GM12878 (cell line): ENCODE measurements around the gene RPL21.

Experiments used
- ATF2 ChIP-seq: IDR thresholded peaks from 2 replicates; pipeline ENCODE4 v1.6.1; 2012; ENCODE audit warnings: low read length, inconsistent platforms
- BACH1 ChIP-seq: fragments of 450-650 bp; IDR thresholded peaks from 2 replicates; pipeline ENCODE4 v1.6.1; 2017; ENCODE audit warnings: mild to moderate bottlenecking, borderline replicate concordance
- CTCF ChIP-seq, 3 experiments: IDR thresholded peaks in 2 of 3; conservative IDR thresholded peaks in 1 of 3; 2 replicates each; pipeline ENCODE4 v1.5.1; 2011; ENCODE audit warnings: low read depth in 3 of 3, low read length in 3 of 3, mild to moderate bottlenecking in 3 of 3, control low read depth in 2 of 3, moderate library complexity in 2 of 3, inconsistent platforms in 1 of 3, mixed read lengths in 1 of 3; ENCODE audit not compliant: control insufficient read depth in 2 of 3, insufficient read depth in 1 of 3; ENCODE audit errors: extremely low read depth in 1 of 3
- NRF1 ChIP-seq: conservative IDR thresholded peaks from 2 replicates; pipeline ENCODE4 v1.6.1; 2011; ENCODE audit warnings: mild to moderate bottlenecking, low read depth, low read length, improper control_type of control experiment
- POLR2AphosphoS5 ChIP-seq: IDR thresholded peaks from 2 replicates; pipeline ENCODE4 v1.6.1; 2011; ENCODE audit warnings: mild to moderate bottlenecking, low read length, inconsistent platforms
- ZBTB11 ChIP-seq: fragments of 450-650 bp; formaldehyde crosslinking; IDR thresholded peaks from 2 replicates; pipeline ENCODE4 v1.5.0; 2022; ENCODE audit warnings: mild to moderate bottlenecking, missing genetic modification characterization
- ZZZ3 ChIP-seq: IDR thresholded peaks from 2 replicates; pipeline ENCODE4 v1.6.1; 2011; ENCODE audit warnings: low read depth; ENCODE audit not compliant: control insufficient read depth, insufficient read length

GRCh38 chr13:27229642-27230041, 21.7 kb upstream of the RPL21 start:
- TF ChIP-seq NRF1 = no peak
- no peak for TF ChIP-seq CTCF (IDR thresholded peaks at IDR 0.05 in 2 of 3, conservative IDR thresholded peaks at IDR 0.05 in 1 of 3; ENCODE audit: control insufficient read depth in 2 of 3, extremely low read depth in 1 of 3, insufficient read depth in 1 of 3, low read depth in 3 of 3, low read length in 3 of 3)
- TF ChIP-seq ZBTB11 (CRISPR knock-in tag) = no peak
- no peak for TF ChIP-seq POLR2AphosphoS5
- TF ChIP-seq ZZZ3 = no peak
- no peak for TF ChIP-seq ATF2
- no peak for TF ChIP-seq BACH1
